ENCODE data around the gene NOL7.

The NOL7 gene

DNA sequence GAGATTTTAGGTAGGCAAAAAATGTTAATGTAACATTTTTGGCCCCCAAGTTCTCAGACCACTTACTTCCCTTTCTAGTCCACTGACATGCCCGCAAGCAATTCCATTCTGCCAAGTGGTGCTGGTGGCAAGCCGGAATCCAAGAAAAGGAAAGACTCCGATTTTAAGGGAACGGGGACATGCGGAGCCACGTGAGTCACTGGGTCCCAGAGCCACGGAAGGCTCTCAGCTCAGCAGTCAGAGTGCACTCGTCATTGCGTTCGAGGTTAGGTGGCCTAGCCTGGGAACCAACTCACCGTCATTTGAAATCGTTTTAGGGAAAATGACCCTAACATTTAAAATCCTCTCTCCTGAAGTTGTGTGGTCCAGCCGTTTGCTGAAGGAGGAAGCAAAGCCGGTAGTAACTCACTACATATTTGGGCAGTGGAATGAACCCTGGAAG is 41.4 kb upstream of the NOL7 start:
- peak overlapping the region; percentile 97 for H3K27ac ChIP-seq (replicated peaks)
- peak in 1 of 2 experiments; percentile 25 for DNase-seq (ENCODE audit: low read depth in 1 of 2, low spot score in 1 of 2)
- peak overlapping the region; percentile 84 for H3K4me3 ChIP-seq (replicated peaks; ENCODE audit: insufficient read depth, low read length)
- no peaks in the 10 kb centered on the region for H3K27me3 ChIP-seq (ENCODE audit: insufficient read depth, poor library complexity, severe bottlenecking)
- TF ChIP-seq GABPA (IDR thresholded peaks at IDR 0.05; ENCODE audit: low read depth): no peak
- TF ChIP-seq, protein P1, sequence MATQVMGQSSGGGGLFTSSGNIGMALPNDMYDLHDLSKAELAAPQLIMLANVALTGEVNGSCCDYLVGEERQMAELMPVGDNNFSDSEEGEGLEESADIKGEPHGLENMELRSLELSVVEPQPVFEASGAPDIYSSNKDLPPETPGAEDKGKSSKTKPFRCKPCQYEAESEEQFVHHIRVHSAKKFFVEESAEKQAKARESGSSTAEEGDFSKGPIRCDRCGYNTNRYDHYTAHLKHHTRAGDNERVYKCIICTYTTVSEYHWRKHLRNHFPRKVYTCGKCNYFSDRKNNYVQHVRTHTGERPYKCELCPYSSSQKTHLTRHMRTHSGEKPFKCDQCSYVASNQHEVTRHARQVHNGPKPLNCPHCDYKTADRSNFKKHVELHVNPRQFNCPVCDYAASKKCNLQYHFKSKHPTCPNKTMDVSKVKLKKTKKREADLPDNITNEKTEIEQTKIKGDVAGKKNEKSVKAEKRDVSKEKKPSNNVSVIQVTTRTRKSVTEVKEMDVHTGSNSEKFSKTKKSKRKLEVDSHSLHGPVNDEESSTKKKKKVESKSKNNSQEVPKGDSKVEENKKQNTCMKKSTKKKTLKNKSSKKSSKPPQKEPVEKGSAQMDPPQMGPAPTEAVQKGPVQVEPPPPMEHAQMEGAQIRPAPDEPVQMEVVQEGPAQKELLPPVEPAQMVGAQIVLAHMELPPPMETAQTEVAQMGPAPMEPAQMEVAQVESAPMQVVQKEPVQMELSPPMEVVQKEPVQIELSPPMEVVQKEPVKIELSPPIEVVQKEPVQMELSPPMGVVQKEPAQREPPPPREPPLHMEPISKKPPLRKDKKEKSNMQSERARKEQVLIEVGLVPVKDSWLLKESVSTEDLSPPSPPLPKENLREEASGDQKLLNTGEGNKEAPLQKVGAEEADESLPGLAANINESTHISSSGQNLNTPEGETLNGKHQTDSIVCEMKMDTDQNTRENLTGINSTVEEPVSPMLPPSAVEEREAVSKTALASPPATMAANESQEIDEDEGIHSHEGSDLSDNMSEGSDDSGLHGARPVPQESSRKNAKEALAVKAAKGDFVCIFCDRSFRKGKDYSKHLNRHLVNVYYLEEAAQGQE (IDR thresholded peaks at IDR 0.05; ENCODE audit: insufficient replicate concordance, low read depth): no peak
- TF ChIP-seq, protein P2, sequence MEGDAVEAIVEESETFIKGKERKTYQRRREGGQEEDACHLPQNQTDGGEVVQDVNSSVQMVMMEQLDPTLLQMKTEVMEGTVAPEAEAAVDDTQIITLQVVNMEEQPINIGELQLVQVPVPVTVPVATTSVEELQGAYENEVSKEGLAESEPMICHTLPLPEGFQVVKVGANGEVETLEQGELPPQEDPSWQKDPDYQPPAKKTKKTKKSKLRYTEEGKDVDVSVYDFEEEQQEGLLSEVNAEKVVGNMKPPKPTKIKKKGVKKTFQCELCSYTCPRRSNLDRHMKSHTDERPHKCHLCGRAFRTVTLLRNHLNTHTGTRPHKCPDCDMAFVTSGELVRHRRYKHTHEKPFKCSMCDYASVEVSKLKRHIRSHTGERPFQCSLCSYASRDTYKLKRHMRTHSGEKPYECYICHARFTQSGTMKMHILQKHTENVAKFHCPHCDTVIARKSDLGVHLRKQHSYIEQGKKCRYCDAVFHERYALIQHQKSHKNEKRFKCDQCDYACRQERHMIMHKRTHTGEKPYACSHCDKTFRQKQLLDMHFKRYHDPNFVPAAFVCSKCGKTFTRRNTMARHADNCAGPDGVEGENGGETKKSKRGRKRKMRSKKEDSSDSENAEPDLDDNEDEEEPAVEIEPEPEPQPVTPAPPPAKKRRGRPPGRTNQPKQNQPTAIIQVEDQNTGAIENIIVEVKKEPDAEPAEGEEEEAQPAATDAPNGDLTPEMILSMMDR (IDR thresholded peaks at IDR 0.05; ENCODE audit: insufficient read depth, low read length): no peak
- TF ChIP-seq POLR2AphosphoS5 (IDR thresholded peaks at IDR 0.05; ENCODE audit: low read depth): no peak; the same call in 1 of the 2 replicates
- TF ChIP-seq SPI1 (IDR thresholded peaks at IDR 0.05; ENCODE audit: borderline replicate concordance, low read depth): no peak

DNA sequence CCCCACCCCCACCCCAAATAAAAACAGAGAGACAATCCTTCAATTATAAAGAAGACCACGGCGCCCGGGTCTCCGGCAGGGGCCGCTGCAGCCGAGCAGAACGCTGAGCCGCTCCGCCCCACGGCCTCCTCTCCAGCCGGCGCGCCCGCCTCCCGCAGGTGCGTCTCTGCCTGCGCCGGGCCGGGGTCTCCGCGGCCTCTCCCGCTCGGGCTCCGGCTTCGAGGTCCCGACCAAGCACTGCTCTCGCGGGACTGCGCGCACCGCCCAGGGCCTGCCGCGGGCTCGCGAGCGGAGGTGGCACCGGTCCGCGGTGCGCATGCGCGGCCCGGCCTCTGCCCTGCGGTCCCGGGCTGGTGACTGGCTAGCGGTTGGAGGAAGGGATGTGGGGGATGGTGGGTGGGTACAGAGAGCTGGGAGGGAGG is 41.0 kb upstream of the NOL7 start:
- H3K27ac ChIP-seq (replicated peaks): peak overlapping the region; percentile 97
- DNase-seq (ENCODE audit: low read depth in 1 of 2, low spot score in 1 of 2): peak; percentile 89 to 90
- H3K4me3 ChIP-seq (replicated peaks; ENCODE audit: insufficient read depth, low read length): peak overlapping the region; percentile 84
- H3K27me3 ChIP-seq (ENCODE audit: insufficient read depth, poor library complexity, severe bottlenecking): no peaks in the 10 kb centered on the region
- TF ChIP-seq, protein P1 (IDR thresholded peaks at IDR 0.05; ENCODE audit: insufficient replicate concordance, low read depth): no peak
- TF ChIP-seq, protein P2 (IDR thresholded peaks at IDR 0.05; ENCODE audit: insufficient read depth, low read length): peak; percentile 4

DNA sequence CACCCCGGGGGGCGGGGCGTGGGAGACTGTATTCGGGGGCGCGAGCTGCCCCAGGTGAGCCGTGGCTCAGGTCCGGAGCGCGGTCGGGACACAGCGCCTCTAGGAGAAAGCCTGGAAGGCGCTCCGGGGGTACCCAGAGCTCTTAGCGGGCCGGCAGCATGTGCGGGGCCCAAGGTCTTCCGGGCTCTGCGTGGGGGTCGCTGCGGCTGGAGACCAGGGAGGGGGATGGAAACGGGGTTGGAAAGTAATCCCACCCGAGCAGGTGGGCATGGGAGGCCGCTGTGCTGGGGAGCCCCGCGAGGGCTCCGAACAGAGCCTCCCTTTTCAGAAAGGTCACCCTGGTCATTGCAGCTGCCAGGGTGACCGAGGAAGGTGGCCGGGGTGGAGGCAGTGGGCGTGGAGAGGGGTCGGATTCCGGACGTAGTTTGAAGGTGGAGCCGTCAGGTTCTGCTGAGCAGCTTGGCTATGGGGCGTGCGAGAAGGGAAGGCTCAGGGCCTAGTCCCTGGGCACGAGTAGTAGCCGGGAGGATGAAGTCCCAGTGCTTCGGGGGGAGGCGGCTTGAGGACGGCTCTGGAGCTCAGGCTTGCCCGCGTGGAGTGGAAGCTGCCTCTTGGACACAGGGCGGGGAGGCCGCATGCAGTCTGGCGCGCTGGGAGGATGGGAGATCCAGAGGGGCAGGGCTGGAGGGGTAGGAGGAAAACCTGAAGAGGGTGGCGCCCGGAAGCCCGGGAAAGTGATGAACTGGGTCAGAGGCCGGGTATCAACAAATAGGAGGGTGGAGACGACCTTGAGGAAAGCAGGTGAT is 40.4 kb upstream of the NOL7 start, which contains the start of gene SIRT5:
Gene SIRT5 (plus strand): TSS at position 31 of the 806 bp plus-strand sequence. CDS start 9,510 bp downstream, outside the sequence.
- no peaks in the 10 kb centered on the region for H3K27me3 ChIP-seq (ENCODE audit: insufficient read depth, poor library complexity, severe bottlenecking)
- H3K4me3 ChIP-seq (replicated peaks; ENCODE audit: insufficient read depth, low read length): peak within 1 kb of the TSS; percentile 84
- peak; percentile 74 to 86 for DNase-seq (ENCODE audit: low read depth in 1 of 2, low spot score in 1 of 2)
- TF ChIP-seq POLR2AphosphoS5 (IDR thresholded peaks at IDR 0.05; ENCODE audit: low read depth) (peak; percentile 83), SPI1 (IDR thresholded peaks at IDR 0.05; ENCODE audit: borderline replicate concordance, low read depth) (no peak)
- H3K27ac ChIP-seq (replicated peaks): peak within 1 kb of the TSS; percentile 97

DNA sequence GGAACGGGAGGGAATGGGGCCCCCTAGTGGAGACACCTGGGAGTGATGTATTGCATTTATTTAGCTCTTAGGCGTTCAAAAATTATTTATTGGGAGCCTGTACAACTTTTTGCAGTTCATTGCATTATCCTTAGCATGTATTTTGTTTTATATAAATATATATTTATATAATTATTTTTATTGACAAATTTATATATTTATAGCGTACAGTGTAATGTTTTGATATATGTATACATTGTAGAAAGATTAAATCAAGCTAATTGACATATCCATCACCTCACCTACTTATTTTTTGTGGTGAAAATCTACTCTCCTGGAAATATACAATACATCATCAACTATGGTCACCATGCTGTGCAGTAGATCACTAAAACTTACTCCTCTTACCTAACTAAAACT is 39.8 kb upstream of the NOL7 start:
- no peak for DNase-seq (ENCODE audit: low read depth in 1 of 2, low spot score in 1 of 2)
- Histone ChIP-seq H3K27ac (replicated peaks) (peak overlapping the region; percentile 97), H3K4me3 (replicated peaks; ENCODE audit: insufficient read depth, low read length) (peak overlapping the region; percentile 84), H3K27me3 (ENCODE audit: insufficient read depth, poor library complexity, severe bottlenecking) (no peaks in the 10 kb centered on the region)
- TF ChIP-seq GABPA (IDR thresholded peaks at IDR 0.05; ENCODE audit: low read depth) (no peak), SPI1 (IDR thresholded peaks at IDR 0.05; ENCODE audit: borderline replicate concordance, low read depth) (no peak), POLR2AphosphoS5 (IDR thresholded peaks at IDR 0.05; ENCODE audit: low read depth) (no peak)
- TF ChIP-seq, protein P1 (IDR thresholded peaks at IDR 0.05; ENCODE audit: insufficient replicate concordance, low read depth): no peak
- TF ChIP-seq, protein P2 (IDR thresholded peaks at IDR 0.05; ENCODE audit: insufficient read depth, low read length): peak; percentile 65

All from HL-60 (cell line).